H9 (cell line): Measurements from ENCODE around the gene ANTXRL. TPM values are rescaled to one million over a fixed set of nuclear protein-coding genes. Genes with fewer than 3 reads are reported as not detected.
"Not testable (repeated sequence)": the region's sequence is repeated elsewhere in the genome, so short reads cannot be mapped to it uniquely, and the experiment has no call there.

Experiments used
- DNase-seq: peaks from one replicate; pipeline ENCODE4 v3.0.0-alpha.2; 2017
- H2AFZ ChIP-seq: one replicate; pipeline ENCODE4 v1.6.1; 2013; ENCODE audit warnings: mild to moderate bottlenecking, low read length, control low read depth, moderate library complexity
- H2AK5ac ChIP-seq: 2 replicates; pipeline ENCODE4 v1.6.1; 2013; ENCODE audit warnings: low read length, control low read depth, mixed read lengths; ENCODE audit not compliant: insufficient read length
- H2BK120ac ChIP-seq: one replicate; pipeline ENCODE4 v1.6.1; 2013; ENCODE audit warnings: low read depth, mild to moderate bottlenecking, low read length, control low read depth, inconsistent platforms; ENCODE audit not compliant: poor library complexity, severe bottlenecking
- H2BK12ac ChIP-seq: 2 replicates; pipeline ENCODE4 v1.6.1; 2013; ENCODE audit warnings: low read length, control low read depth, mixed read lengths, low read depth; ENCODE audit not compliant: insufficient read length
- H2BK15ac ChIP-seq: 2 replicates; pipeline ENCODE4 v1.6.1; 2013; ENCODE audit warnings: low read depth, low read length, control low read depth
- H2BK20ac ChIP-seq: one replicate; pipeline ENCODE4 v1.6.1; 2013; ENCODE audit warnings: low read depth, mild to moderate bottlenecking, low read length, control low read depth, inconsistent platforms; ENCODE audit not compliant: poor library complexity, severe bottlenecking
- H2BK5ac ChIP-seq: 2 replicates; pipeline ENCODE4 v1.6.1; 2013; ENCODE audit warnings: low read length, control low read depth, mixed read lengths; ENCODE audit not compliant: insufficient read length
- H3K14ac ChIP-seq: 2 replicates; pipeline ENCODE4 v1.6.1; 2013; ENCODE audit warnings: low read length, control low read depth; ENCODE audit not compliant: insufficient read depth
- H3K18ac ChIP-seq: 2 replicates; pipeline ENCODE4 v1.6.1; 2013; ENCODE audit warnings: low read depth, mild to moderate bottlenecking, mixed read lengths, low read length, control low read depth; ENCODE audit not compliant: insufficient read length
- H3K23ac ChIP-seq: 2 replicates; pipeline ENCODE4 v1.6.1; 2013; ENCODE audit warnings: low read length, control low read depth, mixed read lengths, low read depth; ENCODE audit not compliant: insufficient read length
- H3K23me2 ChIP-seq: 2 replicates; pipeline ENCODE4 v1.6.1; 2013; ENCODE audit warnings: low read depth, mild to moderate bottlenecking, mixed read lengths, low read length, control low read depth; ENCODE audit not compliant: insufficient read length, poor library complexity, severe bottlenecking
- H3K27ac ChIP-seq: 2 replicates; pipeline ENCODE4 v1.5.1; 2013; ENCODE audit warnings: low read length, control low read depth, mixed read lengths, low read depth; ENCODE audit not compliant: insufficient read length
- H3K27me3 ChIP-seq: 2 replicates; pipeline ENCODE4 v1.6.1; 2013; ENCODE audit warnings: low read length, control low read depth, inconsistent platforms; ENCODE audit not compliant: insufficient read depth
- H3K4ac ChIP-seq: 2 replicates; pipeline ENCODE4 v1.6.1; 2013; ENCODE audit warnings: low read depth, mild to moderate bottlenecking, control low read depth, inconsistent platforms, low read length, moderate library complexity
- H3K4me1 ChIP-seq: 2 replicates; pipeline ENCODE4 v1.6.1; 2013; ENCODE audit warnings: low read length, control low read depth, inconsistent platforms; ENCODE audit not compliant: insufficient read depth
- H3K4me2 ChIP-seq: 2 replicates; pipeline ENCODE4 v1.6.1; 2013; ENCODE audit warnings: low read length, control low read depth, mixed read lengths; ENCODE audit not compliant: insufficient read length, insufficient read depth
- H3K56ac ChIP-seq: 2 replicates; pipeline ENCODE4 v1.6.1; 2013; ENCODE audit warnings: low read depth, mild to moderate bottlenecking, mixed read lengths, low read length, control low read depth; ENCODE audit not compliant: insufficient read length
- H3K79me1 ChIP-seq: 2 replicates; pipeline ENCODE4 v1.6.1; 2013; ENCODE audit warnings: low read depth, mild to moderate bottlenecking, moderate library complexity, low read length, control low read depth, inconsistent platforms; ENCODE audit not compliant: insufficient read depth, poor library complexity, severe bottlenecking
- H3K79me2 ChIP-seq: 2 replicates; pipeline ENCODE4 v1.6.1; 2013; ENCODE audit warnings: low read length, control low read depth, inconsistent platforms; ENCODE audit not compliant: insufficient read depth
- H3K9ac ChIP-seq: 2 replicates; pipeline ENCODE4 v1.6.1; 2013; ENCODE audit warnings: low read length, control low read depth, mixed read lengths; ENCODE audit not compliant: insufficient read length; ENCODE audit errors: extremely low read depth
- H3K9me3 ChIP-seq: one replicate; pipeline ENCODE4 v1.6.1; 2013; ENCODE audit warnings: low read depth, low read length, inconsistent platforms; ENCODE audit not compliant: control insufficient read depth
- H3T11ph ChIP-seq: one replicate; pipeline ENCODE4 v1.6.1; 2013; ENCODE audit warnings: mild to moderate bottlenecking, low read length, control low read depth, inconsistent platforms
- H4K20me1 ChIP-seq: one replicate; pipeline ENCODE4 v1.6.1; 2013; ENCODE audit not compliant: control insufficient read depth, insufficient read length, insufficient read depth
- H4K5ac ChIP-seq: 2 replicates; pipeline ENCODE4 v1.6.1; 2013; ENCODE audit warnings: low read depth, mild to moderate bottlenecking, mixed read lengths, low read length, control low read depth; ENCODE audit not compliant: insufficient read length
- H4K8ac ChIP-seq: replicated peaks from 2 replicates; pipeline ENCODE4 v1.6.1; 2013; ENCODE audit warnings: low read length, control low read depth, mixed read lengths, low read depth; ENCODE audit not compliant: insufficient read length
- H4K91ac ChIP-seq: 2 replicates; pipeline ENCODE4 v1.6.1; 2013; ENCODE audit warnings: low read depth, mild to moderate bottlenecking, moderate library complexity, mixed read lengths, low read length, control low read depth; ENCODE audit not compliant: insufficient read length
- H3K27ac Mint-ChIP-seq, 3 experiments: 2 replicates in 2 of 3; 3 replicates in 1 of 3; pipeline ENCODE4 v1.8.0; 2020 to 2021; ENCODE audit warnings: mixed read lengths in 3 of 3, mild to moderate bottlenecking in 1 of 3, moderate library complexity in 1 of 3
- H3K27me3 Mint-ChIP-seq: 2 replicates; pipeline ENCODE4 v1.8.0; 2021; ENCODE audit warnings: low read depth, mild to moderate bottlenecking, moderate library complexity, mixed read lengths
- H3K36me3 Mint-ChIP-seq, 3 experiments: 2 replicates in 2 of 3; 3 replicates in 1 of 3; pipeline ENCODE4 v1.8.0; 2020 to 2021; ENCODE audit warnings: low read depth in 3 of 3, mixed read lengths in 3 of 3; ENCODE audit not compliant: insufficient read depth in 1 of 3
- H3K4me1 Mint-ChIP-seq, 2 experiments: 2 replicates each; pipeline ENCODE4 v1.8.0; 2020; ENCODE audit warnings: mixed read lengths in 2 of 2
- H3K4me3 Mint-ChIP-seq, 2 experiments: 2 replicates in 1 of 2; 3 replicates in 1 of 2; pipeline ENCODE4 v1.8.0; 2020 to 2021; ENCODE audit warnings: mild to moderate bottlenecking in 2 of 2, mixed read lengths in 2 of 2, moderate library complexity in 1 of 2
- H3K9me3 Mint-ChIP-seq, 2 experiments: 2 replicates in 1 of 2; 3 replicates in 1 of 2; pipeline ENCODE4 v1.8.0; 2020; ENCODE audit warnings: mild to moderate bottlenecking in 2 of 2, mixed read lengths in 2 of 2, moderate library complexity in 1 of 2
- WGBS: extraction: QIAGEN DNeasy Blood & Tissue Kit; methylation state at CpG from one replicate; pipeline ENCODE4 v1.1.7; 2013; ENCODE audit warnings: missing lambda C conversion rate, low lambda C conversion rate, mixed read lengths; ENCODE audit not compliant: insufficient read length; ENCODE audit errors: extremely low coverage; 5-methylcytosine and 5-hydroxymethylcytosine counted together
- total RNA-seq: library from RNA; stranded (reverse); gene quantifications from 2 replicates; pipeline ENCODE4 v1.2.1, GENCODE V29; 2021
- TF ChIP-seq, protein P1 (sequence below): fragments of 200-600 bp; sonication (generic); conservative IDR thresholded peaks from 3 replicates; pipeline ENCODE4 v1.8.0; 2021; ENCODE audit warnings: antibody characterized with exemption, mild to moderate bottlenecking

Gene ANTXRL
- total RNA-seq, 1 experiment from 2014 or later: not detected

DNA sequence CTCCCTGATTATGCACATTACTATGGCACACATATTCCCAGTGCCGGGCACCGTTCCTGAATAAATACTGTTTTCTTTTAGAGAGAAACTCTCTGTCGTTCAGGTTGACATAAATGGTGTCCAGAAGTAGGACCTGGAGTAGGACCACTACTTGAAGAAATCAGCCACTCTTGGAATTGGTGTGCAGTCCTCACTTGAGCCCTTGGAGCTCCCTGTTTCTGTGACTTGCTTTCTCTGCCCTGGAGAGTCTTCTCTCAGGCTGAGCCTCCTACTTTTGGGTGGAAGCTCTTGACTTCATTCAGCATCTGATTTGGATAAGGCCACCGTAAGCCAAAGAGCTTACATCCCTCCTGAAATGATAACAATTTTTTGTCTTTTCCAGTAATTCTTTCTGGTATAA, 29.7 kb upstream of the ANTXRL start:
- no peaks in the 10 kb centered on the region for H3K9me3 ChIP-seq
- H3T11ph ChIP-seq: no peak overlapping the region
- H2BK120ac ChIP-seq: no peak overlapping the region
- no peak overlapping the region for H3K4ac ChIP-seq
- no peaks in the 10 kb centered on the region for H3K4me1 ChIP-seq
- H2AFZ ChIP-seq: no peak overlapping the region
- no peak for DNase-seq
- H3K18ac ChIP-seq: no peak overlapping the region
- H3K27ac ChIP-seq: no peak overlapping the region
- H4K5ac ChIP-seq: no peak overlapping the region
- H2BK20ac ChIP-seq: no peak overlapping the region
- no peaks in the 10 kb centered on the region for H4K20me1 ChIP-seq
- no peak overlapping the region for H3K4me2 ChIP-seq
- H3K23ac ChIP-seq: no peak overlapping the region
- H3K27me3 Mint-ChIP-seq: no peaks in the 10 kb centered on the region
- no peak overlapping the region for H3K56ac ChIP-seq
- H3K14ac ChIP-seq: no peak overlapping the region
- WGBS: no CpG with 5 or more reads among the region's 4 CpGs
- H3K4me3 Mint-ChIP-seq: no peak overlapping the region
- TF ChIP-seq, protein P1, sequence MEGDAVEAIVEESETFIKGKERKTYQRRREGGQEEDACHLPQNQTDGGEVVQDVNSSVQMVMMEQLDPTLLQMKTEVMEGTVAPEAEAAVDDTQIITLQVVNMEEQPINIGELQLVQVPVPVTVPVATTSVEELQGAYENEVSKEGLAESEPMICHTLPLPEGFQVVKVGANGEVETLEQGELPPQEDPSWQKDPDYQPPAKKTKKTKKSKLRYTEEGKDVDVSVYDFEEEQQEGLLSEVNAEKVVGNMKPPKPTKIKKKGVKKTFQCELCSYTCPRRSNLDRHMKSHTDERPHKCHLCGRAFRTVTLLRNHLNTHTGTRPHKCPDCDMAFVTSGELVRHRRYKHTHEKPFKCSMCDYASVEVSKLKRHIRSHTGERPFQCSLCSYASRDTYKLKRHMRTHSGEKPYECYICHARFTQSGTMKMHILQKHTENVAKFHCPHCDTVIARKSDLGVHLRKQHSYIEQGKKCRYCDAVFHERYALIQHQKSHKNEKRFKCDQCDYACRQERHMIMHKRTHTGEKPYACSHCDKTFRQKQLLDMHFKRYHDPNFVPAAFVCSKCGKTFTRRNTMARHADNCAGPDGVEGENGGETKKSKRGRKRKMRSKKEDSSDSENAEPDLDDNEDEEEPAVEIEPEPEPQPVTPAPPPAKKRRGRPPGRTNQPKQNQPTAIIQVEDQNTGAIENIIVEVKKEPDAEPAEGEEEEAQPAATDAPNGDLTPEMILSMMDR: no peak
- H3K79me1 ChIP-seq: no peaks in the 10 kb centered on the region
- no peak overlapping the region for H4K8ac ChIP-seq
- H2BK12ac ChIP-seq: no peak overlapping the region
- H3K79me2 ChIP-seq: no peaks in the 10 kb centered on the region
- H4K91ac ChIP-seq: no peak overlapping the region
- no peak overlapping the region for H2BK15ac ChIP-seq
- no peaks in the 10 kb centered on the region for H3K9me3 Mint-ChIP-seq
- H3K36me3 Mint-ChIP-seq: no peaks in the 10 kb centered on the region
- no peak overlapping the region for H2BK5ac ChIP-seq
- no peak overlapping the region for H3K9ac ChIP-seq
- H3K27me3 ChIP-seq: no peaks in the 10 kb centered on the region
- H2AK5ac ChIP-seq: no peak overlapping the region
- no peak overlapping the region for H3K27ac Mint-ChIP-seq
- H3K4me1 Mint-ChIP-seq: peaks cover 3% of the 10 kb centered on the region in 2 experiments
- no peaks in the 10 kb centered on the region for H3K23me2 ChIP-seq

DNA sequence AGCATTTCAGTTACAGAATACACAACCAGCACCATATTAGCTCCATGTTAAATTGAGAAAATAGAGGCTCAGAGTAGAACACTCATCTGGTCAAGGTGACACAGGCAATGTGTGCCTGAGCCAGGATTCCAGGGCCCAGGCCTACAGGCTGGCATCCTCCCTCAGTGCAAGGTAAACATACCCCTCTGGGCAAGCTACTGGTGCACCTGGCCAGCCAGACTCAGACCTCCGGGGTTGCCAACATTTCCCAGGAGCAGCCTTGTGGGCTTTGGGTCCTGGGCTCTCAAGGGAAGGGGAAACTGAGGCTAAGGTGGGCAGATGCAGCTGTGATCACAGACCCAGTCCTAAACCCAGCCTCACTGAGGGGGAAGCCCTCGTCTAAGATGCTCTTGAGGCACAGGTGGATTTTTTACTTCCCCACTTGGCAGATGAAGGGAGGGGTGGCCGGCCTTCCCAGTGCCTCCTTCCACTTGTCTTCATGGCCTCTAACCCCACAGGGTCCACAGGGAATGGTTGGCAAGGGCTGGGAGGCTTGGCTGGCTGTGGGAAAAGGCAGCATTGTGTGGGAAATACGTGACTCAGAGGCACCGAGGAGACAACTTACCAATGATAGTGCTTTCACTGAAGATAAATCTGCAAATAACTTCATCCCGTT, 23.8 kb upstream of the ANTXRL start:
- H2BK15ac ChIP-seq, H3K9ac ChIP-seq, H3K79me2 ChIP-seq, H3K79me1 ChIP-seq, H3K23ac ChIP-seq, H3K27ac Mint-ChIP-seq, H2AK5ac ChIP-seq, H3K4ac ChIP-seq, H3K56ac ChIP-seq, H3K4me3 Mint-ChIP-seq, H3T11ph ChIP-seq, H3K4me2 ChIP-seq, H3K9me3 Mint-ChIP-seq, H2BK120ac ChIP-seq, H3K4me1 ChIP-seq, H2BK5ac ChIP-seq, H2BK12ac ChIP-seq, H3K27me3 ChIP-seq, H4K91ac ChIP-seq, H4K20me1 ChIP-seq, H3K27me3 Mint-ChIP-seq, H2BK20ac ChIP-seq, H2AFZ ChIP-seq, DNase-seq, H3K23me2 ChIP-seq, H3K36me3 Mint-ChIP-seq, H3K9me3 ChIP-seq, H3K27ac ChIP-seq, H4K8ac ChIP-seq, H4K5ac ChIP-seq, H3K14ac ChIP-seq, H3K18ac ChIP-seq, H3K4me1 Mint-ChIP-seq: not testable (repeated sequence)
- no CpG with 5 or more reads among the region's 6 CpGs for WGBS
